GM13976 (cell line): ENCODE results near the gene CALML3.

Experiments
- DNase-seq: peaks from one replicate; pipeline ENCODE4 v3.0.0; 2012; ENCODE audit warnings: low spot score
- CTCF ChIP-seq: IDR thresholded peaks from 2 replicates; pipeline ENCODE4 v1.5.1; 2012; ENCODE audit warnings: borderline replicate concordance, mild to moderate bottlenecking; ENCODE audit not compliant: insufficient read depth; ENCODE audit errors: extremely low read depth, missing control alignments, control extremely low read depth
- in situ Hi-C: fragments of 300-500 bp; cut with MboI; formaldehyde crosslinking; loops from one replicate; pipeline ENCODE4 v1.12.0; 2022; ENCODE audit warnings: low sequenced_read_pairs, mixed read lengths, inconsistent platforms; ENCODE audit not compliant: unreplicated experiment

The CALML3 gene

GRCh38 chr10:5569568-5569967 lies 44.8 kb downstream of the CALML3 start:
- in situ Hi-C loops: no loop called here
- TF ChIP-seq CTCF: no peak
- no peak for DNase-seq

- no peak for TF ChIP-seq CTCF
- no peak for DNase-seq
- in situ Hi-C loops: no loop called here
Observed at GRCh38 chr10:5570007-5570655, 45.4 kb downstream of the CALML3 start.

GRCh38 chr10:5570979-5571810 lies 46.4 kb downstream of the CALML3 start:
- no peak for DNase-seq
- no peak for TF ChIP-seq CTCF
- in situ Hi-C loops: no loop called here

- TF ChIP-seq CTCF: no peak
- in situ Hi-C loops: no loop called here
- no peak for DNase-seq
Observed at GRCh38 chr10:5571826-5572225, 47.1 kb downstream of the CALML3 start.

- DNase-seq: no peak
- in situ Hi-C loops: no loop called here
- no peak for TF ChIP-seq CTCF
Observed at GRCh38 chr10:5573319-5573950, 48.7 kb downstream of the CALML3 start.

- DNase-seq: no peak
- no peak for TF ChIP-seq CTCF
- in situ Hi-C loops: no loop called here
Observed at GRCh38 chr10:5573968-5574641, 49.3 kb downstream of the CALML3 start.
